NCI-H510A treated with DMSO at 0.1 percent for 48 hours (cell line): ENCODE results near the gene ANKRD44.
"Not testable (repeated sequence)": the region's sequence is repeated elsewhere in the genome, so short reads cannot be mapped to it uniquely, and the experiment has no call there.

Experiments
- DNase-seq: peaks from one replicate; lab custom pipeline; 2025; lab: John Stamatoyannopoulos, UW

Gene ANKRD44

DNA sequence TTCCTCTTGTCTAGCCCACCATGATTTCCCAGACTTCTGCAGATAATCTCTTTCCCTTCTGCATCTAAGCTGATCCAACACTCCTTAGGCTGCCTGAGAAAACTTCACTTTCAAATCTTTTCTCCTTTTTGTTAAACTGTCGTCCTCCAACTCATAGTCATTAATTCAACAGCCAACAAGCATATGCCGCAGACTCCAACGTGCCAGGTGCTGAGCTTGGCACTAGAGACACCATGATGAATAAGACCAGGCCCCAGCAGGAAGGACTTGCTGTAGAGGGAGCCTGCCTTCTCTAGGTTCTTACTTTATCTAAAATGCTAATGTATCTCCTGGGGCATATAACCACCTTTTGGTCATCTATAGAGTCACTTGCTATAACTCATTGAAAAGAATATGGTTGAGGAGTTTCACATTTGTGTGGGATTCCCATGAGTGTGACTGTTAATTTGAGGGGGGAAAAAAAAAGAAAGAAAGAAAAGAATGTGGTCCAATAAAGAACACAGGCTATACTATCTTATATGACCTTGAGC, 51.0 kb downstream of the ANKRD44 start:
- no peak for DNase-seq

DNA sequence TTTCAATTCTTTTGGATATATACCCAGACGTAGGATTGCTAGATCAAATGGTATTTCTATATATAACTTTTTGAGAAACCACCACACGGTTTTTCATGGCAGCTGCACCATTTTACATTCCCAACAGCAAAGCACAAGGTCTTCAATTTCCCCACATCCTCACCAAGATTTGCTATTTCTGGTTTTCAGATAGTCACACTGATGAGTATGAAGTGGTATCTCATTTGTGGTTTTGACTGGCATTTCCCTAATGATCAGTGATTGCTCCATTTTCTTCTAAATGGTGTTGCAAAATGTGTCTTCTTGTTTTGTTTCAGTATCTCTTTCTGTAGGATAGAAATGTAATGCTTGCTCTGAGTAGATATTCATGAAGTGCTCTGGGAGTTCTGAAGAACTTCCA, 52.0 kb downstream of the ANKRD44 start:
- no peak for DNase-seq

DNA sequence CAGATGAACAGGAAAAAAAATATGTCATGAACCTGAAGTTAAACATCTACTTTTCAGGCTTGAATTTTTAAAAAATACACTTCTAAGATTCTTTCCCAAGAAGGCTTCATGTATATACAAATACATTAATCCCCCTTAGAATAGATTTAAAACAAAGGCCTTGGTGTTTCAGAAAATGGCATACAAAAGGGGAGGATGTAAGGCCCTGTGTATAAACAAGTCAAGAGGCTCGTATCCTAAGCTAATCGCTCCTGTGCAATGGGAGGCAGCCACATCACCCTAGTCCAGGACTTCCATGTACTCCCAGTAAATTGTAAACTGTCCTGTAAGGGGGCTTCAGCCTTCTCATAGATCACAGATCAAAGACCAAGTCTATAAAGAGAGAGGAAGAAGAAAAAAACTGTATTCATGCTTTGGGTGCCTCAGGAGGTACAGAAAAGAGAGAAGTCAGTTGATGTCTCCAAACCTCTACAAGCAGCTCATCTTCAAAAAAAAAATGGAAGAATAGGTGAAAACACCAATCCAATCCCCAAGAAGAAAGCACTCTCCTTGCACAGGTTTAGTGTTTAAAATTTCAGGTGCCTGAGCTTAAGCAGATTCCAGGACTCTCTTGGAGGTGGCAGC, 53.9 kb downstream of the ANKRD44 start:
- peak; percentile 35 for DNase-seq

DNA sequence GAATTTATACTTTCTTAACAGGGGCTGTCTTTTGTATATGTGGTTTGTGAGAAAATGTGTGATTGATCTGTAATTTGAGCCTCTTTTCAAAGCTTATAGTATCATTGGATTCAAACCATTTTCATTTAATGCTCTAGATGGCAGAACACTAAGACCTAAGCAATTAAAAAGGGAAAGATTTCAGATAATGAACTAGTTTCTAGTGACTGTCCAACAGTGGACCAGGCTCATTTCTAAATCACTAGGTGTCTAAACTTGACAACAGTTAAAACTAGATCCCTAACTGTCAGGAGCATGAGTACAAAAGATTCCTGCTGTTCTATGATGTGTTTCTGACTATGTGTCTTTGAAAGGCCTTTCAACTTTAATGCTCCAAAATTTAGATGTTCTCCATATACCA, 54.6 kb downstream of the ANKRD44 start:
- DNase-seq = no peak

DNA sequence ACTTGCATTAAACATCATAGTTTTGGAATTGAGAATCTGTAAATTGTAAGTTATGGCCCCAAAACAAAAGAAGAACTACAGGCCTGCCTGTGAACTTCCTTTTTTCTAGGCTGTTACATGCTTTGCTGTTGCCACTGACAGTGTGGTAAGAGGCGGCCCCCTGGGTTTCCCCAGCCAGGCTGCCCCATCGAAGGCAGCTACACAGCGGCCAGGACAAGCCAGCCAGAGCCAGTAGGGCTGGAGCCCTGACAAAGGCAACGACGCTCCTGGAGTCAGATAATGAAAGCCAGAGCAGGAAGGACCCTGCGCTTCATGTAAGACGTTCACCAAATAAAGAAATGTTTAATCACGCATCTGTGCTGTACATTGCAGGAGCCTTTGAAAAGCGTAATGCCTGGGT, 55.0 kb downstream of the ANKRD44 start:
- DNase-seq = no peak

DNA sequence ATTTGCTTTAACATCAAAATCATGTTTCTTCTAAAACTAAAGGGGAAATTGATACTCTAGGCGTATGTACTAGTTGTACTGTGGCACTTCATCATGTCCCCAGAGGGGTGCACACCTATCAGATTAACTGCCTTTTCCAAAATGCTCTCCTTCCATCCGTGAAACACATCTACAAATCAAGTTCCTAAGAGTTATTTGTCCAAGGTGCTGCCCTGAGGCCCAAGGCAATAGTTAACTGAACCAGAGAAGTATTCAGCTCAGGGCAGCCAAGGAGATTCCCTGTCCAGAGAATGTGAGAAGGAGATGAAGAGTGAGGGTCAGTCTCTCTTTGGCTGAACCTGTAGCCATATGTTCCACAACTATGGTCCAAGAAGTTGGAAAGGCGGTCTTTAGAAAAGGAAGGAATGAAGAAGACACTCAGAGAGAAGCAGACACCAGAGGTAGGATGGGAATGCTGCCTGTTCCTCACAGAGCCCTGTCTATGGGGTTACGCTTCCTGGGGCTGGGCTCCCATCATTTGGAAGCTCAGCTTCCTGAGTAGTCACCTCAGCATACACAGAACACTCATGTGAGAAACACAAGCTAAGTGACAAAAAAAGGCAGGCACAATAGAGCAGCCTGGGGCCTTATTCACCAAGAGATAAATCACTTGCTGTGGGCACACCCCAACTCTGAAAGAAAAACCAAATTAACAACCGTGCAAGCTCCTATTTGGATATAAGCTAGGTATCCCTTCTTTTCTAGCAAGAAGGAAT, 55.6 kb downstream of the ANKRD44 start:
- no peak for DNase-seq

DNA sequence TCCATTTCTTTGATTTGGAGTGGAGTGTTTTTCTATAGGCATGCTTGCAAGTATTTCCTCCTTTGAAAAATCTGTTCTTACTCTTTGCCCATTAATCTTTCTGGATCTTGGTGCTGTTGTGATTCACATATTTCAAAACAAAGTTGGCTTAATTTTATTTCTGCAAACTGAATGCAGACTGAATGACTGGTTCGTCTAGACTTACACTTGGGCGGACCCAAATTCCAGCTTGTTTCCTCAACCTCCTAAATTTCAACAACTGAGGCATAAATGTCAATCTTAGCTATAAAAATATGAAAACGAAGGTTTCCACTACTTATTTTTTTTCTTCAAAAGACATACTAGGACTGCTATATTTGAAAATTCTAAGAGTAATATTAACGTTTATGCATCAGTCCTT, 59.0 kb downstream of the ANKRD44 start:
- DNase-seq = no peak

DNA sequence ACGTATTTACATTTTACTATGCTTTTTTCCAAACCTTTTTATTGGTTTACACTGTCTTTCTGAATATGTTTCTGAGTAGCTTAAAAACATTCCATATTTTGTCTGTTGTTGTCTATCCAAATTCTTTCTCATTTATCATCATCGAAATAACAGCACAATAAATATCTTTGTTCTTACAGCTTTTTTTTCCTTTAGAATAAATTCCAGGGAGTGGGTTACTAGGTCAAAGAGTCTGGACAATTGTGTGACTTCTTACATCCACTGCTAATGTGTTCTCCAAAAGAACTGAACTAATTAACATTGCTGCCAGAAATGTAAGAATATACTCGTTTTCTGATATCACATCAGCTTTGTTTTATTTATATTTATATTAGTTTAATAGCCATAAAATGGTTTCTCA, 59.4 kb downstream of the ANKRD44 start:
- DNase-seq = no peak

DNA sequence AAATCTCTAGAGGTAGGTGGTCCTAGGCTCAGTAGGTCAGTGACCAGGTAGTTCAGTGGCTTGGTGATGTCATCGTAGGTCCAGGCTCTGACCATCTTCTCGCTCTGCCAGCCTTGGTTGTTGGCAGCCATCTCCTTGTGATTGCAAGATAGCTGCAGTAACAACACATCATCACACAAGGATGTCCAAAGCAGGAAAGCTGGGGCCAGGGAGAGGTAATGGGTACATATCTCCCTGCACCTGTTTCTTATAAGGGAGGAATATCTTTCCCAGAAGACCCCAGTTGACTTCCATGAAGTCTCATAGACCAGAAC, 60.5 kb downstream of the ANKRD44 start:
- DNase-seq = no peak

DNA sequence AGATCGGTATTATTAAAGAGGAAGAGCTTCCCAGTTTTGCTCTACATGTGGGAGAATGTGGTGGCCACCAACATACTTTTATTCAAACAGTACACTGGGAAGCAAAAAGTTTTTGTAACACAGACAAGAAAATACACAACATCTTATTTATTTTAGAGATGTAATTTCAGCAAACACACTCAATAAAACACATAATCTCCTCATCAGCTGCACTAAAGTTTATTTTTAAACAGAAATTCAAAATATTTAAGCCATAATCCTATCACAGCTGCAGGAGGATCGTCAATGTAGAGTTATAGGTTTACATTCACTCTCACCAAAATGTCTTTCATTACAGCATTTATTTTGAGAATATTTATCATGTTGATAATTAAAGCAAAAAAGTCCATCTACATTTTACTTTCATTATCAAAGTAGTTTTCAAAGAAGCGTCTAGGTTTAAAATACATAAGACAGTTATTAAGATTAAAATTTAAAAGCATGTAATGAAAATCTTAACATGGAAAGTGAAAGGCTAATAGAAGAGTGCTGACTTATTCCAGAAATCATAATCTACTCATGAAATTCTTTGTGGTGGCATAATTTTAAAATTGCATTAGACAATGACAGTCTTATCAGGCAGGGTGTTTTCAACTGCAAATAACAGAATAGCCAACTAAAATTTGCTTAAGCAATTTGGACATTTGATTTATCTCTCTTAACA, 61.0 kb downstream of the ANKRD44 start:
- DNase-seq = no peak

DNA sequence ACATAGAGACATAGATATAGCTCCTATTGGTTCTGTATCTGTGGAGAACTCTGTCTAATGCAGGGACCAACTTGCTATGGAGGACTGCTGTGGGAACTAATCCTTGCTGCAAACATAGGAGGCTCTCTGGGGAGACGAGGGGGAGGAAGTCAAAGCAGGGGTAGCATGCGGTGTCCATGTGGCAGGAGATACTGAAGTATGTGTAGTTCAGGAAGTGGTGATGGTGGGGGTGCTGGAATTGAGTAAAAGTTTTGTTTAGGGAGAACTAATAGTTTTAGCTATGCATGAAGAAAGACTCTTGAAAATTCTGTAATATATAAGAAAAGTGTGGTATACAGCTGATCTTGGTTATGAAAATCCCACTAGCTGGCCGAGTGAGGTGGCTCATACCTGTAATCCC, 62.0 kb downstream of the ANKRD44 start:
- no peak for DNase-seq

DNA sequence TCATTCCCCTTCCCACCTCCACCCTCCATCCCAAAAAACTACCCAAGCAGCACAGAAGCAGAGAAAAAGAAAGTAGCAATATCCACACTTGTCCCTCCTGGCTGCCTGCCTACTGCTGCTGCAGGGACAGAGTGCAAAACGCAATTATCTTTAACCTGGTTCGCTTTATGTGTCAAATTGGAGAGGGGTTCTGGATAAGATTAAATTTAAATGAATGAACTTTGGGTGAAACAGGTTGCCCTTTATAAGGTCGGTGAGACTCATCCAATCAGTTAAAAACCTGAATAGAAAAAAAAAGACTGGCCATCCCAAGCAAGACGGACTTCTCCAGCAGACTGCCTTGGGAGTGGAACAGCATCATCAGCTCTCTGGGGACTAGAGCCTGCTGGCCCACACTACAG, 62.6 kb downstream of the ANKRD44 start:
- DNase-seq = no peak

DNA sequence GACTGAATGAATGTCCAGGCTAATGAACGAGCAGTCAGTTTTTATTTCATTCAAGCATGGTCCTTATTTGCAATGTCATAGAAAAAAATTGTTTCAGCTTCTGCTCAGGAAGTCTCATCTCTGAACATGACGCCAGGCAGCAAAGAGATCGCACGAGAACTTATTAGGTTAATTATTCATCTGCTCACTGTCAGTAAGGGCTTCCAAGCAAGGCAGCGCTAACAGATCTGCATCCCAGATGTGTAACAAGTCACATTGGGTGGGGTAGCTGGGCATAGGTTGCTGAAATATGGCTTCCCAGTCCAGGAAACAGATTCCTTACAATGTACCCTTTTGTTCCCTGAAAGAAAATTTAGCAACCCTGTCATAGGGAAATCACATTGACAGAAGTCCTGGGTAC, 63.5 kb downstream of the ANKRD44 start:
- no peak for DNase-seq

DNA sequence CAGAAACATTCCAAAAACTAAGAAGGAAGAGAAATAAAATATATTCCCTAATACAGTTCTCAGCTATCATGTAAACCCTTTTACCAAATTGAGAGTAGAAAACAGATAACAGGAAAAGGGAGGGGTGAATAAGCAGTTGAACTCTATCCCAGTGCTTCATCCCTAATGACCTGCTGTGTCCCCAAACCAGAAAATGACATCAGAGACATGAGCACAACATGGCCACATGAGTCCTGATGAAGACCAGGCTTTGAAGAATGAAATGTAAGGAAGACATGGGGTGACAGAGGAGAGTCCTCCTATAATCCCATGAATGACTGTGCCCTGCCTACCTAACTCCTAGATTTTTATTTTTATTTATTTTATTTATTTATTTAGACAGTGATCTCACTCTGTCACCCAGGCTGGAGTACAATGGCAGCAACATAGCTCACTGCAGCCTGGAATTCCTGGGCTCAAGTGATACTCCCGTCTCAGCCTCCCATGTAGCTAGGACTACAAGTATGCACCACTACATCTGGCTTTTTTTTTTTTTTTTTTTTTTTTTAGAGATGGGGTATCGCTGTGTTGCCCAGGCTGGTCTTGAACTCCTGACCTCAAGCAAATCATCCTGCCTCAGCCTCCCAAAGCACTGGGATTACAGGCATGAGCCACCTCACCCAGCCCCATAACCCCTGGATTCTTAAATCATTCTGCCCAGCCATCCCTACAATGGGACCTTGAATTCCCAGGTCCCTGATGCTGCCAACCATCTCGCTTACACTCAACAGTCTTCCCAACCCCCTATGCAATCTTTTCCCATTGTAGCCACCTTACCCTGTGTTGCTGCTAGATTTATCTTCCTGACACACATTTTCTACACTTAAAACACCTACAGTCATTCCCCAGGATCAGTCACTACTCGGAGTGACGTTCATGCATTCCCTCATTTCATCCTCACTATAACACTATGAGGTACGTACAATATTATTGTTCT, 64.5 kb downstream of the ANKRD44 start:
- DNase-seq = no peak

DNA sequence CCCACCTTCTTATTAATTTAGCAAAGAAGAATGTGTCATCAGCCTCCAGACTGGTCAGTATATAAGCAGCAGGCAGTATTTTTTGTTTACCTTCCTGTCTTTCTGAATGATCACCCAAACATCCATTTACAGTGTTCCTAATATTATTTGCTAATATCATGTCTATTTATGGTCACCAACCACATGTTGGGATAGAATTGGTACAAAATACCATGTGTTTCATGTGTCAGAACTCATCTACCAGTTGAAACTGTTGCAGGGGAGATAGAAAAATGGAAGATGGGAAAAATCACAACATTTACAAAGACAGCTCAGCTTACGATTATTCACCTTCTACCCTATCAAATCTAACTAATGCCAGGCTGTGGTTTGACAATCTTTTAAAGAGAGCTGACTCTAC, 66.2 kb downstream of the ANKRD44 start:
- DNase-seq = no peak

DNA sequence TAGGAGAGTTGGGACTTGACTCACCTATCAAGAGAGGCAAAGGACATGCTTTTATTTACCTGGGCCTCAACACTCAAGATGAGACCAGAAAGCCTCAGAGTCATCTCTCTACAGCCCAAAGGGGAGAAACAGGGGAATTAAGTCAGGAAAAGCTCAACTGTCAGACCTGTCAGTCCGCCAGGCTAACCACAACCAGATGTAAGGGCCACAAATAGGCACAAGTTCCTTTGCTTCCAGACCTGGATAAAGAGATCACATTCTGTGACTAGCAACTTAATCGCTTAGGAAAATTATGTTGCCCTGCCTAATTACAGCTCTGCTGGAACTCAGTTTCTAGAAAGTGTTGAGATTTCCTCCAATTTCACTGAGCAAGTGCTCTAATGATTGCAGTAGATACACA, 67.9 kb downstream of the ANKRD44 start:
- DNase-seq = no peak

DNA sequence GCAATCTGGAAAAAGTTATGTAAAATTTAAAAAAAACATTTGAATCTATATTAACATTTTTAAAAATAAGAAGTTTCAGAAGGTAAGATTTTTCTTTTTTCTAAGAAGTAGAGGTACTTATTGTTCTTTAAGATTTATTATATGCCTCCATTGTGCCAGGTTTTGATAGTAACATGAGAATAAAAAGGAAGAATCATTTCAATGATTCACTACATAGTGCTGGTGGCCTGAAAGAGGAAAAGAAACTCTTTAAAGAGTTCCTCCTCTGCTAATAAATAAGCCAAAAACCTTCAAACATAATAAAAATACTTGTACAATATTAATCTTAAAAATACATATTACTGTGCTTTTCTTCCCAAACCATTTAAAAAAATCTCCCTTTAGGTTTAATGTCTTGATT, 69.0 kb downstream of the ANKRD44 start:
- no peak for DNase-seq

DNA sequence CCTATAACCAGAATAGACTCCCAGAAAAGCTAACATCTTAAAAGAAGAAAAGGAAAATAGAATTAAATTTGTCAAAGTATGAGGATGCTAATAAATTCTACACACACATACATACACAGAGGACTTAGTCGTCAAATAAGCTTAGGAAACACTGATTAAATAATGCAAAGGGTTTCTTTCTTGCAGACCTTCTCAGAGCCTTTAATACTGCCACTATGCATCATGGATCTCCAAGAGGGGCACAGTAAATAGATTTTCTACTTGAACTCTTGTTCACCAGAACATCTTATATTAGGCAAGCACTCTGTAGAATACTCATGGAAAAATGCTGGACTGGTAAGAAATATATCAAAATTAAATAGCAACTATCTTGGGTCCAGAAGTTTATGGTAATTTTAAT, 69.4 kb downstream of the ANKRD44 start:
- DNase-seq = no peak

DNA sequence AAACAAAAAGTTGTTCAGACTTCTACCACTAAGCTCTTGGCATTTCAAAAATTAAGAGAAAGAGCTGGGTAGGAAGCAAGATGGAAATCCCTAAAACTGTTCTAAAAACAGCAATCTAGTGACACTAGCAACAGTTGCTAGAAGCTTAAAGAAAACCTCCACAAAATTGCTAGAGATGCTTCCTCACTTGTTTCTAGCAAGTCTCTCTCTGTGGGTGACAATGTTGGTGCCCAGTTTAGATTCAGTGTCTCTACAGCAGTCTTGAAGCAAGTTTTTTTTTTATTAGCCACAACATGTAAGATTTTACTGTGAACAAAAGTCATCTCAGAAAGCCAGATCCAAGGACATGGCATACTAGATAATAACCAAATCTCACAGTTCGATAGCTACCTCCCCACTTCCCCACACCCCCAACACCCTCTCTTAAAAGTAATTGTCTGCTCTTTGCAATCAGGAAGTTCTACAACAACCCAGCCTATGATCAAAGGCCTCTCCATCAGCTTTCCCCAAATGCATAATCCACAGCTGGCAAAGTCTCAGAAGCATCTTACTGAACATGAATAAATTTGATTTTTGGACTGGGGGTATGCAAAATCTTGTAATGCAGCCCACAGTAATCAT, 70.0 kb downstream of the ANKRD44 start:
- no peak for DNase-seq

DNA sequence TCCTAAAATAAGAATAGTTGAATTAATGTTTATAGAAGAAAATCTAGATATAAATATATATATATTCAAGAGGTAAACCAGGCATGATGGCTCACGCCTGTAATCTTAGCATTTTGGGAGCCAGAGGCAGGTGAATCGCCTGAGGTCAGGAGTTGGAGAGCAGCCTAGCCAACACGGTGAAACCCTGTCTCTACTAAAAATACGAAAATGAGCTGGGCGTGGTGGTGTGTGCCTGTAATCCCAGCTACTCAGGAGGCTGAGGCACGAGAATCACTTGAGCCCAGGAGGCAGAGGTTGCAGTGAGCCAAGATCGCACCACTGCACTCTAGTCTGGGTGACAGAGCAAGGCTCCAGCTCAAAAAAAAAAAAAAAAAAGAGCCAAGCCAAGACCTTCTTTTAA, 70.6 kb downstream of the ANKRD44 start:
- DNase-seq = not testable (repeated sequence)

DNA sequence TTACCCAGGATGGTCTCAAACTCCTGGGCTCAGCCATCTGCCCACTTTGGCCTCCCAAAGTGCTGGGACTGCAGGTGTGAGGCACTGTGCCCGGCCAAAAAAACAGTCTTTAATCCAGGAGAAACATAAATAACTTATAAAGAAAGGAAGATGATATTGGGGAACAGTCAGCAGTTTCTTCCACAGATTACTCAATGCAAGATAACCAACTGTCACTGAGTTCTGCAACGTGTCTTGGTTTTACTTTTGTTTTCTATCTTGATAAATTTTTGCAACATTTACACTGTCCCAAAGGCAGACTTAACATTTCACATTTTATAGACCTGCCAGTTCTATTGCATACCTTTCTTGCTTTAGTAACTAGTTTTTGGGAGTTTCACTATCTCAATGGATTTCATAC, 71.1 kb downstream of the ANKRD44 start:
- no peak for DNase-seq

DNA sequence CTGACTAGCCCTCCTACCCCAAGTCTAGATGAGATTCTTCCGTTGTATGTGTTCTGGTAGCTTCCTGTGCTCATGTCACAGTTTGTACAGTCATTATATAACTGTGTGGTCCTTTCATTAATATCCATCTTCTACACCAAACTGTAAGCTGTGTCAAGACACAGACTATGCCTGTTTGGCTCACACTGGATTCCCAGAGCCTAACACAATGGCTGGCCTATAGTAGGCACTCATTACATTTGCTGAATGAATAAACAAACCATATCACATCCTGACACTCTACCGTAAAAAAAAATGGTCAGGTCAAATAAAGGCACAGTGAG, 72.6 kb downstream of the ANKRD44 start:
- no peak for DNase-seq
